Activated T-cell treated with anti-CD3 and anti-CD28 coated beads, Interleukin-2, amount 50 U/mL, for 24 hours (primary cell): ENCODE measurements around the gene ADGRG1.

Experiments used
- DNase-seq: peaks from one replicate; pipeline ENCODE4 v3.0.0-alpha.2; 2020
- H3K27ac Mint-ChIP-seq: 2 replicates; pipeline ENCODE4 v1.8.0; 2020; ENCODE audit warnings: mild to moderate bottlenecking, mixed read lengths
- H3K27me3 Mint-ChIP-seq: 2 replicates; pipeline ENCODE4 v1.8.0; 2020; ENCODE audit warnings: mixed read lengths
- H3K36me3 Mint-ChIP-seq: 2 replicates; pipeline ENCODE4 v1.8.0; 2020; ENCODE audit warnings: low read depth, mixed read lengths
- H3K4me1 Mint-ChIP-seq: 2 replicates; pipeline ENCODE4 v1.8.0; 2020; ENCODE audit warnings: low read depth, mixed read lengths
- H3K4me3 Mint-ChIP-seq: 2 replicates; pipeline ENCODE4 v1.8.0; 2020; ENCODE audit warnings: mild to moderate bottlenecking, moderate library complexity, mixed read lengths
- H3K9me3 Mint-ChIP-seq: 2 replicates; pipeline ENCODE4 v1.8.0; 2020; ENCODE audit warnings: mixed read lengths

Gene ADGRG1

GRCh38 chr16:57688987-57689761 is 60.7 kb downstream of the ADGRG1 start:
- Mint-ChIP-seq H3K4me3 (no peak overlapping the region), H3K9me3 (no peaks in the 10 kb centered on the region), H3K36me3 (no peaks in the 10 kb centered on the region), H3K27ac (peak overlapping the region; percentile 82), H3K4me1 (peaks cover 14% of the 10 kb centered on the region), H3K27me3 (no peaks in the 10 kb centered on the region)
- DNase-seq, result no peak

GRCh38 chr16:57689762-57690558 is 61.5 kb downstream of the ADGRG1 start:
- Mint-ChIP-seq H3K4me3 (no peak overlapping the region), H3K27ac (peak overlapping the region; percentile 78), H3K36me3 (no peaks in the 10 kb centered on the region), H3K27me3 (no peaks in the 10 kb centered on the region), H3K4me1 (peaks cover 18% of the 10 kb centered on the region), H3K9me3 (no peaks in the 10 kb centered on the region)
- DNase-seq, result peak; percentile 59

- Mint-ChIP-seq H3K27ac (no peak overlapping the region), H3K27me3 (no peaks in the 10 kb centered on the region), H3K9me3 (no peaks in the 10 kb centered on the region), H3K36me3 (no peaks in the 10 kb centered on the region), H3K4me3 (no peak overlapping the region), H3K4me1 (peaks cover 18% of the 10 kb centered on the region)
- no peak for DNase-seq
Observed at GRCh38 chr16:57690782-57691471, 62.5 kb downstream of the ADGRG1 start.

DNA sequence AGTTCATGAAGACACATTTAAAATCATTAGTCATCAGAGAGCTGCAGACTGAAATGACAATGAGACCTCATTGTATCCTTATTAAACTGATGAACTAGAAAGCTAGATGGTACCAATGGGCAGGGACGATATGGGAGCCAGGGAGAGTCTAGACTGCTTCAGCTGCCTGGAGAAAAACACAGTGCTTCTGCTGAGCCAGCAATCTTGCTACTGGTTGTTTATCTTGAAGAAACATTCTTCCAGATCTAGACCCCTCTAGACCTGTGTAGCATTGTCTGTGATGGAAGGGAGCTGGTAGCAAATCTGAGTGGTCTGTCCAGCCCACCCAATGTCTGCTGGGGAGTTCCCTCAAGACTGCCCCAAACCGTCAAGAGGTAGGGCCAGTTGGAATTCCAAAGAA is 64.2 kb downstream of the ADGRG1 start:
- Mint-ChIP-seq H3K9me3 (no peaks in the 10 kb centered on the region), H3K4me1 (peaks cover 18% of the 10 kb centered on the region), H3K27ac (no peak overlapping the region), H3K27me3 (no peaks in the 10 kb centered on the region), H3K36me3 (no peaks in the 10 kb centered on the region), H3K4me3 (no peak overlapping the region)
- no peak for DNase-seq

DNA sequence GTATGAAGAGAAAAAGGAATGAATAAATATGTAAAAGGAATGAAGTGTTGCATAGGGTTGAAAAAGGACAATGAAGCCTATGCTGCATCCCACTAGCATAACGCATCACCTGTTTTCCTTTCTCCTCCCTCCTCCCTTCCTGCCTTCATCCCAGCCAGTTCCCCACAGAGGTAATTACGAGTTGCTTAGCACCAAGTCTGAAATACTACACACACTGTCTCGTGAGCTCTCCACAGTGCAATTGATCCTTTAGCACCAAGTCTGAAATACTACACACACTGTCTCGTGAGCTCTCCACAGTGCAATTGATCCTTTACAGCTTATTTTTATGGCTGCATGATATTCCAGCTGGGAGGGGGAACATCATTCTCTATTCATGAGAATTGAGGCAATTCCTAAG is 65.1 kb downstream of the ADGRG1 start:
- H3K4me1 Mint-ChIP-seq, result peaks cover 18% of the 10 kb centered on the region
- H3K36me3 Mint-ChIP-seq, result no peaks in the 10 kb centered on the region
- H3K4me3 Mint-ChIP-seq, result no peak overlapping the region
- H3K27ac Mint-ChIP-seq, result no peak overlapping the region
- DNase-seq, result no peak
- no peaks in the 10 kb centered on the region for H3K9me3 Mint-ChIP-seq
- no peaks in the 10 kb centered on the region for H3K27me3 Mint-ChIP-seq

DNA sequence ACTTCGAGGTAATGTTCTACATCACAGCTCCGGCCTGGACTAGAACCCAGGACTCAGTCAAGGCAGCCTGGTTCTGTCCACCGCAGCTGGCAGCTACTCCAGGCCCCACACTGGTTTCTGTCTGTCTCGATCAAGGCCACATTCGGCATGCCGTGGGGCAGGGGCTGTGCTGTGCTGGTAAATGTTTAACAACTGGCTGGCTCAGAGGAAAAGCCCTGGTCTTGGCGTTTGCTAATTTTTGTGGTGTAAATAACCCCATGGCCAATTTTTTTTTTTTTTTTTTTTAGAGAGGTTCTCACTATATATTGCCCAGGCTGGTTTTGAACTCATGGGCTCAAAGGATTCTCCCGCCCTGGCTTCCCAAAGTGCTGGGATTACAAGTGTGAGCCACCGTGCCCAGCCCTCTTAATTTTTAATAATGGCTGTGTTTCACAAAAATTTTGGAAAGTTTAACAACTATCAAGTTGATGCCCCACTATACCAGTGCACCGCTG is 65.8 kb downstream of the ADGRG1 start:
- DNase-seq, result no peak
- peaks cover 15% of the 10 kb centered on the region for H3K4me1 Mint-ChIP-seq
- H3K9me3 Mint-ChIP-seq, result no peaks in the 10 kb centered on the region
- H3K27me3 Mint-ChIP-seq, result no peaks in the 10 kb centered on the region
- no peak overlapping the region for H3K27ac Mint-ChIP-seq
- no peaks in the 10 kb centered on the region for H3K36me3 Mint-ChIP-seq
- no peak overlapping the region for H3K4me3 Mint-ChIP-seq

- no peak for DNase-seq
- Mint-ChIP-seq H3K4me3 (peak within 1 kb of the TSS; percentile 45), H3K4me1 (peaks cover 8% of the 10 kb centered on the region), H3K9me3 (no peaks in the 10 kb centered on the region), H3K36me3 (no peaks in the 10 kb centered on the region), H3K27ac (no peak within 1 kb of the TSS), H3K27me3 (no peaks in the 10 kb centered on the region)
Observed at GRCh38 chr16:57694725-57695679, 66.6 kb downstream of the ADGRG1 start, which contains the start of gene DRC7. TSS of gene DRC7 (plus strand) at chr16:57694806. CDS start at chr16:57697950, 3,144 bp downstream.

- H3K27me3 Mint-ChIP-seq, result no peaks in the 10 kb centered on the region
- no peak overlapping the region for H3K27ac Mint-ChIP-seq
- H3K4me1 Mint-ChIP-seq, result peaks cover 4% of the 10 kb centered on the region
- no peak for DNase-seq
- H3K4me3 Mint-ChIP-seq, result no peak overlapping the region
- H3K36me3 Mint-ChIP-seq, result no peaks in the 10 kb centered on the region
- H3K9me3 Mint-ChIP-seq, result no peaks in the 10 kb centered on the region
Observed at GRCh38 chr16:57695680-57696069, 67.2 kb downstream of the ADGRG1 start.

DNA sequence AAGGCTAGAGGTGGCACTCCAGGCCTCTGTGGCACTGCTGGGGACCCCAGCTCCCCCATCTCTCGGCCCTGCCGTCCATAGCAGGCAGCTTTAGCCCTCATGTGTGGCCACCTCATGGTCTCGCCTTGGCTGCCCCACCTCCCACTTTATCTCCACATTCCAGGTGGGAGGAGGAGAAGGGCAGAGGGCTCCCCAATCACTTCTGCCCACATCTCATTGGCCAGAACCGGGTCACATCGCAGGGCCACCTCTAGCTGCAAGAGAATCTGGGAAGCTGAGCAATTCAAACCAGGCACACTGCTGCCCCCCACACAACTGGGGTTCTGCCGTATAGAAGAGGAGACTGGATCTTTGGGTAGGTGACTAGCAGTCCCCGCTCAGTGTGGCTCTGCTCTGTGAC is 67.8 kb downstream of the ADGRG1 start:
- no peak overlapping the region for H3K27ac Mint-ChIP-seq
- H3K4me1 Mint-ChIP-seq, result peaks cover 4% of the 10 kb centered on the region
- H3K9me3 Mint-ChIP-seq, result no peaks in the 10 kb centered on the region

DNA sequence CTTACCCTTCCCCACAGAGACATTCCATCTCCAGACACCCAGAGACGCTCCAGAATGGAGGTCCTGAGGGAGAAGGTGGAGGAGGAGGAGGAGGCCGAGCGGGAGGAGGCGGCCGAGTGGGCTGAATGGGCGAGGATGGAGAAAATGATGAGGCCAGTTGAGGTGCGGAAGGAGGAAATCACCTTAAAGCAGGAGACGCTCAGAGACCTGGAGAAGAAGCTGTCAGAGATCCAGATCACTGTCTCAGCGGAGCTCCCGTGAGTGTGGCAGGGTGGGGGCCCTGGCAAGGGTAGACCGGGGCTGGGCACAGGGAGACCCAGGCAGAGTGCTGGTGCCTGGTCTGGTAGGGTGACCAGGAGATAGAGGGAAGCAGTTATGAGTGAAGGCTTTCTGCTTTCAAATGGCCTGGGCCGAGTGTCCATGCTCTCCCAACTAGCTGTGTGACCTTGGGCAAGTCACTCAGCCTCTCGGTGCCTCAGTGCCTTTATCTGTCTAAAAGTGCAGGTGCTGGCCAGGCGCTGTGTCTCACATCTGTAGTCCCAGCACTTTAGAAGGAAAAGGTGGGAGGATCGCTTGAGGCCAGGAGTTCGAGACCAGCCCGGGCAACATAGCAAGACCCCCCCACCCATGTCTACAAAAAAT is 69.6 kb downstream of the ADGRG1 start:
- no peaks in the 10 kb centered on the region for H3K27me3 Mint-ChIP-seq
- H3K4me3 Mint-ChIP-seq, result no peak overlapping the region
- peaks cover 4% of the 10 kb centered on the region for H3K4me1 Mint-ChIP-seq
- no peaks in the 10 kb centered on the region for H3K36me3 Mint-ChIP-seq
- DNase-seq, result no peak
- H3K27ac Mint-ChIP-seq, result no peak overlapping the region
- H3K9me3 Mint-ChIP-seq, result no peaks in the 10 kb centered on the region

More for the DNA sequence above, 67.8 kb downstream of the ADGRG1 start:
- H3K27me3 Mint-ChIP-seq, result no peaks in the 10 kb centered on the region
- no peaks in the 10 kb centered on the region for H3K36me3 Mint-ChIP-seq
- DNase-seq, result no peak
- no peak overlapping the region for H3K4me3 Mint-ChIP-seq

DNA sequence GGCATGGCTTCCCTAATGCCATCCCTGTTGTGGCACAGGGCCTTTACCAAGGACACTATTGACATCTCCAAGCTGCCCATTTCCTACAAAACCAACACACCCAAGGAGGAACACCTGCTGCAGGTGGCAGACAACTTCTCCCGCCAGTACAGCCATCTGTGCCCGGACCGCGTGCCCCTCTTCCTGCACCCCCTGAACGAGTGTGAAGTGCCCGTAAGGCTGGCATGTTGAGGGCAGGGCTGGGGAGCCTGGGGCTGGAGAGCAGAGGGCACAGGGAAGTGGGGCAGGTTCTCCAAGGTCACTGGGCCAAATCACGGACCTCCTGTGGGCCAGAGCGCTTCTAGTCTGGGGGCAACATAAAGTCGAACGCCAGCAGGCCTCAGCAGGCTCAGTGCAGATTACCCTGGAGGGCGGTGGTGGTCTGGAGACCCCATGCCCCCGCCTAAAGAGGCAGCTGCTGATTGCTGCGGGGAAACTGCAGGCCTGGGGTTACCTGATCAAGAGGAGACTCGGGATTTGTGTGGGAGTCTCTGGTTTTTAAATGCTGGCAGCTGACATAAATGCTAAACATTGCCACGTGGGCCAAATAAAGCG is 70.5 kb downstream of the ADGRG1 start:
- H3K36me3 Mint-ChIP-seq, result no peaks in the 10 kb centered on the region
- no peak overlapping the region for H3K27ac Mint-ChIP-seq
- no peak overlapping the region for H3K4me3 Mint-ChIP-seq
- peaks cover 4% of the 10 kb centered on the region for H3K4me1 Mint-ChIP-seq
- DNase-seq, result no peak
- no peaks in the 10 kb centered on the region for H3K9me3 Mint-ChIP-seq
- no peaks in the 10 kb centered on the region for H3K27me3 Mint-ChIP-seq

DNA sequence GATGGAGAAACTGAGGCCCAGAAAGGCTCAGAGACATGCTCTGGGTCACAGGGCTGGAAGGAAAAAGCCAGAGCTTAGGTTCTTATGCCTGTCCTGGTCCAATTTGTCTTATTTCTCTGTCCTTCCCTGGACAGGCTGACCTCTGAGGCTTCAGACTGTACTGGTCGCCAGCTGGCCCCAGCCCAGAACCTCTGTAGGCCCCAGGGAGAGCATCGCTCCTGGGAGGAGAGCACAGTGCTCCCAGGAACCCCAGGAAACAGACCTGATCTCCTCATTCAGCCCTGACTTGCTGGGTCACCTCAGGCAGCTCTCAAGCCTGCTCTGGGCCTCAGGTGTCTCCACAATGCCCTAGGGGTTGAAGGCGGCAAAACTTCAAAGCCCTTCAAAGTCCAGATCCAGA is 71.1 kb downstream of the ADGRG1 start:
- H3K4me1 Mint-ChIP-seq, result peaks cover 4% of the 10 kb centered on the region
- no peak overlapping the region for H3K4me3 Mint-ChIP-seq
- H3K27me3 Mint-ChIP-seq, result no peaks in the 10 kb centered on the region

GRCh38 chr16:57699899-57700298 is 71.5 kb downstream of the ADGRG1 start:
- Mint-ChIP-seq H3K27me3 (no peaks in the 10 kb centered on the region), H3K27ac (peak overlapping the region; percentile 17), H3K4me3 (no peak overlapping the region), H3K4me1 (peaks cover 1% of the 10 kb centered on the region), H3K36me3 (no peaks in the 10 kb centered on the region), H3K9me3 (no peaks in the 10 kb centered on the region)
- DNase-seq, result no peak

More for the DNA sequence above, 71.1 kb downstream of the ADGRG1 start:
- H3K27ac Mint-ChIP-seq, result no peak overlapping the region
- H3K9me3 Mint-ChIP-seq, result no peaks in the 10 kb centered on the region
- H3K36me3 Mint-ChIP-seq, result no peaks in the 10 kb centered on the region
- no peak for DNase-seq
